Prostate gland (tissue), 2 donors: ENCODE data around the gene RNF217.

Experiments
- POLR2A ChIP-seq: fragments of 450-650 bp; IDR thresholded peaks from one replicate; pipeline ENCODE4 v1.6.1; 2016; ENCODE audit warnings: antibody characterized with exemption, mild to moderate bottlenecking
- POLR2AphosphoS5 ChIP-seq: sonication (generic); formaldehyde crosslinking; IDR thresholded peaks from one replicate; pipeline ENCODE4 v1.6.1; 2017; ENCODE audit warnings: antibody characterized with exemption
- TF ChIP-seq, protein P1 (sequence below), 4 experiments: fragments of 200-600 bp in 2 of 4; fragments of 450-650 bp in 2 of 4; sonication (generic) in 2 of 4; IDR thresholded peaks; 1 replicate in 3 of 4; 2 replicates in 1 of 4; pipeline ENCODE4 v1.5.1; 2016 to 2019; ENCODE audit warnings: antibody characterized with exemption in 4 of 4, mild to moderate bottlenecking in 2 of 4, moderate library complexity in 2 of 4

GRCh38 chr6:125067552-125067951 lies 105.3 kb downstream of the RNF217 start:
- TF ChIP-seq, protein P1, sequence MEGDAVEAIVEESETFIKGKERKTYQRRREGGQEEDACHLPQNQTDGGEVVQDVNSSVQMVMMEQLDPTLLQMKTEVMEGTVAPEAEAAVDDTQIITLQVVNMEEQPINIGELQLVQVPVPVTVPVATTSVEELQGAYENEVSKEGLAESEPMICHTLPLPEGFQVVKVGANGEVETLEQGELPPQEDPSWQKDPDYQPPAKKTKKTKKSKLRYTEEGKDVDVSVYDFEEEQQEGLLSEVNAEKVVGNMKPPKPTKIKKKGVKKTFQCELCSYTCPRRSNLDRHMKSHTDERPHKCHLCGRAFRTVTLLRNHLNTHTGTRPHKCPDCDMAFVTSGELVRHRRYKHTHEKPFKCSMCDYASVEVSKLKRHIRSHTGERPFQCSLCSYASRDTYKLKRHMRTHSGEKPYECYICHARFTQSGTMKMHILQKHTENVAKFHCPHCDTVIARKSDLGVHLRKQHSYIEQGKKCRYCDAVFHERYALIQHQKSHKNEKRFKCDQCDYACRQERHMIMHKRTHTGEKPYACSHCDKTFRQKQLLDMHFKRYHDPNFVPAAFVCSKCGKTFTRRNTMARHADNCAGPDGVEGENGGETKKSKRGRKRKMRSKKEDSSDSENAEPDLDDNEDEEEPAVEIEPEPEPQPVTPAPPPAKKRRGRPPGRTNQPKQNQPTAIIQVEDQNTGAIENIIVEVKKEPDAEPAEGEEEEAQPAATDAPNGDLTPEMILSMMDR (IDR thresholded peaks at IDR 0.05) = no peak
- TF ChIP-seq POLR2A (no peak), POLR2AphosphoS5 (no peak)
